A673 (cell line): ENCODE data around the gene ARG1.

Experiments used
- EZH2 ChIP-seq: fragments of 200-600 bp; sonication (generic); IDR thresholded peaks from 2 replicates; pipeline ENCODE4 v1.6.1; 2017; ENCODE audit warnings: borderline replicate concordance, low read depth, mild to moderate bottlenecking, mixed read lengths, antibody characterized with exemption, low read length; ENCODE audit not compliant: poor library complexity, severe bottlenecking
- TF ChIP-seq, protein P1 (sequence below): fragments of 300-800, 200-600 bp; sonication (generic); conservative IDR thresholded peaks from 2 replicates; pipeline ENCODE4 v1.5.1; 2017; ENCODE audit warnings: low read depth, mild to moderate bottlenecking, antibody characterized with exemption, low read length, moderate library complexity, mixed read lengths

DNA sequence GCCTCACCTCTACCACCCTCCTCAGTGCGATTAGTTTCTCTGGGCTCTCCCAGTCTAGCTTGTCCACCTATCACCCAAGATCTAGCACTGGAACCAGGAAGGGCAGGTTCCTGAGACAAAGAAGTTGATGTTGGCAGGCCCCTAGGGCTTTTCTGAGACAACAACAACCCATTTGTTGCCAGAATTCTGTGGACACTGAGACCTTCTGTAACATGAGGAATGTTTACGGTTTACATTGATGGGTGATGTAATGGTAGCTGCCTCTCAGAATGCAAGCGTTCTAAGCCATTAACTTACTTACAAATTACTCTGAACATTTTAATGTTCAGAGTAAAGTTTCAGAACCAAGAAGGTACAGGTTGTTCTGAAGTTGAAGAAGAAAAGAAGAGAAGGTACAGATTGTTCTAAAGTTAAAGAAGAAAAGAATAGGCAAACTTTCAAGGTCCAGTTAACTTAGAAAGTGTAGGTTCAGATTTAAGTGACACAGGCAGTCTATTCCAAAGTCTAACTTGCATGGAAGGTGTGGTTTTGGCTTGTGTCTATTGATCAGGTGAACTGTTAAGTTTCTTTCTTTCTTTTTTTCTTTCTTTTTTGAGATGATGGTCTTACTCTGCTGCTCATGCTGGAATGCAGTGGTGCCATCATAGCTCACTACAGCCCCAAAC is 58.7 kb downstream of the ARG1 start:
- TF ChIP-seq, protein P1, sequence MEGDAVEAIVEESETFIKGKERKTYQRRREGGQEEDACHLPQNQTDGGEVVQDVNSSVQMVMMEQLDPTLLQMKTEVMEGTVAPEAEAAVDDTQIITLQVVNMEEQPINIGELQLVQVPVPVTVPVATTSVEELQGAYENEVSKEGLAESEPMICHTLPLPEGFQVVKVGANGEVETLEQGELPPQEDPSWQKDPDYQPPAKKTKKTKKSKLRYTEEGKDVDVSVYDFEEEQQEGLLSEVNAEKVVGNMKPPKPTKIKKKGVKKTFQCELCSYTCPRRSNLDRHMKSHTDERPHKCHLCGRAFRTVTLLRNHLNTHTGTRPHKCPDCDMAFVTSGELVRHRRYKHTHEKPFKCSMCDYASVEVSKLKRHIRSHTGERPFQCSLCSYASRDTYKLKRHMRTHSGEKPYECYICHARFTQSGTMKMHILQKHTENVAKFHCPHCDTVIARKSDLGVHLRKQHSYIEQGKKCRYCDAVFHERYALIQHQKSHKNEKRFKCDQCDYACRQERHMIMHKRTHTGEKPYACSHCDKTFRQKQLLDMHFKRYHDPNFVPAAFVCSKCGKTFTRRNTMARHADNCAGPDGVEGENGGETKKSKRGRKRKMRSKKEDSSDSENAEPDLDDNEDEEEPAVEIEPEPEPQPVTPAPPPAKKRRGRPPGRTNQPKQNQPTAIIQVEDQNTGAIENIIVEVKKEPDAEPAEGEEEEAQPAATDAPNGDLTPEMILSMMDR, result no peak
- no peak for TF ChIP-seq EZH2
